K562 (cell line): ENCODE results near the gene ARHGEF6. TPM values are rescaled to one million over a fixed set of nuclear protein-coding genes. Genes with fewer than 3 reads are reported as not detected.
A peak's percentile ranks its signal among the peaks of the same experiment; 100 is the strongest.

Experiments used
- DPF2 ChIP-seq: fragments of 450-650 bp; IDR thresholded peaks from 2 replicates; pipeline ENCODE4 v1.6.1; 2016
- KLF13 ChIP-seq: fragments of 450-650 bp; IDR thresholded peaks from 2 replicates; pipeline ENCODE4 v1.6.1; 2016; ENCODE audit warnings: missing genetic modification characterization, low read depth, mild to moderate bottlenecking, missing compliant biosample characterization, moderate library complexity, borderline replicate concordance
- MECOM ChIP-seq: fragments of 250-450 bp; sonication (Bioruptor Pico); IDR thresholded peaks from 2 replicates; pipeline ENCODE4 v1.8.0; 2022; ENCODE audit warnings: inconsistent platforms
- TBL1XR1 ChIP-seq, 2 experiments: IDR thresholded peaks; 2 replicates each; pipeline ENCODE4 v1.6.1; 2012; ENCODE audit warnings: improper control_type of control experiment in 2 of 2, low read length in 2 of 2, mild to moderate bottlenecking in 1 of 2
- ZNF212 ChIP-seq: fragments of 450-650 bp; formaldehyde crosslinking; IDR thresholded peaks from 2 replicates; pipeline ENCODE4 v1.4.0; 2020; ENCODE audit warnings: mild to moderate bottlenecking
- polyA plus RNA-seq, 8 experiments: library from polyadenylated mRNA; depleted of rRNA in 4 of 8; stranded (reverse) in 5 of 8; unstranded in 3 of 8; fragments of >200 nt; fragmentation: Nextera tagmentation in 2 of 8; fragmentation: Illumina TruSeq in 1 of 8; extraction: Ambion mirVana in 2 of 8; extraction: Trizol in 1 of 8; gene quantifications; 2 replicates each; pipeline versions ENCODE4 v1.2.1 to v1.2.3, GENCODE V29; 2011 to 2014; ENCODE audit warnings: inconsistent platforms in 1 of 8, missing spikeins in 1 of 8
- total RNA-seq, 7 experiments: library from RNA; depleted of rRNA in 6 of 7; stranded (reverse); fragments of >200 nt in 6 of 7; fragmentation: Illumina TruSeq in 2 of 7; extraction: Trizol in 2 of 7; gene quantifications; 2 replicates each; pipeline versions ENCODE4 v1.2.1 to v1.2.3, GENCODE V29; 2011 to 2021; ENCODE audit warnings: low replicate concordance in 1 of 7
- TF ChIP-seq, protein P1 (sequence below): fragments of 250-450 bp; sonication (Bioruptor Pico); IDR thresholded peaks from 2 replicates; pipeline ENCODE4 v1.5.0; 2021; ENCODE audit warnings: mild to moderate bottlenecking, borderline replicate concordance
- TF ChIP-seq, protein P2 (sequence below): sonication (generic); formaldehyde crosslinking; IDR thresholded peaks from 2 replicates; pipeline ENCODE4 v1.8.0; 2022; ENCODE audit warnings: mild to moderate bottlenecking, missing genetic modification reagents
- TF ChIP-seq, protein P3 (sequence below): fragments of 250-450 bp; sonication (Bioruptor Pico); IDR thresholded peaks from 2 replicates; pipeline ENCODE4 v1.5.0; 2021
- TF ChIP-seq, protein P4 (sequence below): sonication (generic); formaldehyde crosslinking; IDR thresholded peaks from 2 replicates; pipeline ENCODE4 v1.5.0; 2020; ENCODE audit warnings: missing genetic modification reagents
- TF ChIP-seq, protein P5 (sequence below): fragments of 450-650 bp; IDR thresholded peaks from 2 replicates; pipeline ENCODE4 v1.6.1; 2018; ENCODE audit not compliant: partially characterized antibody
- TF ChIP-seq, protein P6 (sequence below): fragments of 250-450 bp; sonication (Bioruptor Pico); IDR thresholded peaks from 2 replicates; pipeline ENCODE4 v1.4.0; 2020; ENCODE audit warnings: mild to moderate bottlenecking, moderate library complexity
- TF ChIP-seq, protein P7 (sequence below): fragments of 450-650 bp; IDR thresholded peaks from 2 replicates; pipeline ENCODE4 v1.6.1; 2016; ENCODE audit warnings: low read depth, mild to moderate bottlenecking, moderate library complexity

Gene ARHGEF6
- total and polyA plus RNA-seq, 9 of the 15 experiments (the other 6 are each of a cell fraction or from before 2014, with no cell fraction given) = 2.9 to 22.1 (median 13.3) TPM

DNA sequence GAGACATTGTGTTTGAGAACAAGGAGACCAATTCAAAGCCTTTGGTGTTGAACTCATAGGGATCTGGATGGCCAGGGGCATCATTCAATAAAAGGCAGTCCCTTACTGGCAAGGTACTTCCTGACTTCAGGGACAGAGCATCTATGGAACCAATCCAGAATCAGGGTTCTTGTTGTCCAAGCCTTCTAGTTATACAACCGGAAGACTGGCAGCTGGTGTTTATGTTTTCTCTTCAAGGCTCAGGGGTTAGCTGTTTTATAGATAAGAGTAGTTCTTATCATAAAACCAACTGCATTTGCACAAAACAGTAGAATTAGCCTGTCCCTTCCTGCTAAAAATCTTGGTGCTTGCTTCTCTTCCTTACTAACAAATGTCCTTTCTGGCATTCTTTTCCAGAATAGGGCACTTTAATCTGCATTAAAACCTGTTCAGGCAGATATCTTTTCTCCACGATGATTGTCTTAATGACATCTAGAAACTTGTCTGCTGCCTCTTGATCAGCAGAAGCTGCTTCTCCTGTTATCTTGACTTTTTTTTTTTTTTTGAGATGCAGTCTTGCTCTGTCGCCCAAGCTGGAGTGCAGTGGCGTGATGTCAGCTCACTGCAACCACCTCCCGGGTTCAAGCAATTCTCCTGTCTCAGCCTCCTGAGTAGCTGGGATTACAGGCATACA, 38.4 kb upstream of the ARHGEF6 start (continued):
- TF ChIP-seq, protein P1, sequence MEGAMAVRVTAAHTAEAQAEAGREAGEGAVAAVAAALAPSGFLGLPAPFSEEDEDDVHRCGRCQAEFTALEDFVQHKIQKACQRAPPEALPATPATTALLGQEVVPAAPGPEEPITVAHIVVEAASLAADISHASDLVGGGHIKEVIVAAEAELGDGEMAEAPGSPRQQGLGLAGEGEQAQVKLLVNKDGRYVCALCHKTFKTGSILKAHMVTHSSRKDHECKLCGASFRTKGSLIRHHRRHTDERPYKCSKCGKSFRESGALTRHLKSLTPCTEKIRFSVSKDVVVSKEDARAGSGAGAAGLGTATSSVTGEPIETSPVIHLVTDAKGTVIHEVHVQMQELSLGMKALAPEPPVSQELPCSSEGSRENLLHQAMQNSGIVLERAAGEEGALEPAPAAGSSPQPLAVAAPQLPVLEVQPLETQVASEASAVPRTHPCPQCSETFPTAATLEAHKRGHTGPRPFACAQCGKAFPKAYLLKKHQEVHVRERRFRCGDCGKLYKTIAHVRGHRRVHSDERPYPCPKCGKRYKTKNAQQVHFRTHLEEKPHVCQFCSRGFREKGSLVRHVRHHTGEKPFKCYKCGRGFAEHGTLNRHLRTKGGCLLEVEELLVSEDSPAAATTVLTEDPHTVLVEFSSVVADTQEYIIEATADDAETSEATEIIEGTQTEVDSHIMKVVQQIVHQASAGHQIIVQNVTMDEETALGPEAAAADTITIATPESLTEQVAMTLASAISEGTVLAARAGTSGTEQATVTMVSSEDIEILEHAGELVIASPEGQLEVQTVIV (CRISPR knock-in tag) = no peak
- TF ChIP-seq, protein P2, sequence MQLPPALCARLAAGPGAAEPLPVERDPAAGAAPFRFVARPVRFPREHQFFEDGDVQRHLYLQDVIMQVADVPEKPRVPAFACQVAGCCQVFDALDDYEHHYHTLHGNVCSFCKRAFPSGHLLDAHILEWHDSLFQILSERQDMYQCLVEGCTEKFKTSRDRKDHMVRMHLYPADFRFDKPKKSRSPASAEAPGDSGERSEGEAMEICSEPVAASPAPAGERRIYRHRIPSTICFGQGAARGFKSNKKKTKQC (CRISPR knock-in tag) = no peak
- TF ChIP-seq, protein P3, sequence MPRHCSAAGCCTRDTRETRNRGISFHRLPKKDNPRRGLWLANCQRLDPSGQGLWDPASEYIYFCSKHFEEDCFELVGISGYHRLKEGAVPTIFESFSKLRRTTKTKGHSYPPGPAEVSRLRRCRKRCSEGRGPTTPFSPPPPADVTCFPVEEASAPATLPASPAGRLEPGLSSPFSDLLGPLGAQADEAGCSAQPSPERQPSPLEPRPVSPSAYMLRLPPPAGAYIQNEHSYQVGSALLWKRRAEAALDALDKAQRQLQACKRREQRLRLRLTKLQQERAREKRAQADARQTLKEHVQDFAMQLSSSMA (CRISPR knock-in tag) = no peak
- TF ChIP-seq, protein P4, sequence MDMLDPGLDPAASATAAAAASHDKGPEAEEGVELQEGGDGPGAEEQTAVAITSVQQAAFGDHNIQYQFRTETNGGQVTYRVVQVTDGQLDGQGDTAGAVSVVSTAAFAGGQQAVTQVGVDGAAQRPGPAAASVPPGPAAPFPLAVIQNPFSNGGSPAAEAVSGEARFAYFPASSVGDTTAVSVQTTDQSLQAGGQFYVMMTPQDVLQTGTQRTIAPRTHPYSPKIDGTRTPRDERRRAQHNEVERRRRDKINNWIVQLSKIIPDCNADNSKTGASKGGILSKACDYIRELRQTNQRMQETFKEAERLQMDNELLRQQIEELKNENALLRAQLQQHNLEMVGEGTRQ (CRISPR knock-in tag) = no peak
- no peak for TF ChIP-seq ZNF212 (CRISPR knock-in tag)
- TF ChIP-seq TBL1XR1 (IDR thresholded peaks at IDR 0.05; ENCODE audit: low read length in 2 of 2) = no peak
- no peak for TF ChIP-seq KLF13 (tag)
- TF ChIP-seq MECOM = no peak
- peak; percentile 42; the same call in 1 of the 2 replicates for TF ChIP-seq DPF2
- TF ChIP-seq, protein P5, sequence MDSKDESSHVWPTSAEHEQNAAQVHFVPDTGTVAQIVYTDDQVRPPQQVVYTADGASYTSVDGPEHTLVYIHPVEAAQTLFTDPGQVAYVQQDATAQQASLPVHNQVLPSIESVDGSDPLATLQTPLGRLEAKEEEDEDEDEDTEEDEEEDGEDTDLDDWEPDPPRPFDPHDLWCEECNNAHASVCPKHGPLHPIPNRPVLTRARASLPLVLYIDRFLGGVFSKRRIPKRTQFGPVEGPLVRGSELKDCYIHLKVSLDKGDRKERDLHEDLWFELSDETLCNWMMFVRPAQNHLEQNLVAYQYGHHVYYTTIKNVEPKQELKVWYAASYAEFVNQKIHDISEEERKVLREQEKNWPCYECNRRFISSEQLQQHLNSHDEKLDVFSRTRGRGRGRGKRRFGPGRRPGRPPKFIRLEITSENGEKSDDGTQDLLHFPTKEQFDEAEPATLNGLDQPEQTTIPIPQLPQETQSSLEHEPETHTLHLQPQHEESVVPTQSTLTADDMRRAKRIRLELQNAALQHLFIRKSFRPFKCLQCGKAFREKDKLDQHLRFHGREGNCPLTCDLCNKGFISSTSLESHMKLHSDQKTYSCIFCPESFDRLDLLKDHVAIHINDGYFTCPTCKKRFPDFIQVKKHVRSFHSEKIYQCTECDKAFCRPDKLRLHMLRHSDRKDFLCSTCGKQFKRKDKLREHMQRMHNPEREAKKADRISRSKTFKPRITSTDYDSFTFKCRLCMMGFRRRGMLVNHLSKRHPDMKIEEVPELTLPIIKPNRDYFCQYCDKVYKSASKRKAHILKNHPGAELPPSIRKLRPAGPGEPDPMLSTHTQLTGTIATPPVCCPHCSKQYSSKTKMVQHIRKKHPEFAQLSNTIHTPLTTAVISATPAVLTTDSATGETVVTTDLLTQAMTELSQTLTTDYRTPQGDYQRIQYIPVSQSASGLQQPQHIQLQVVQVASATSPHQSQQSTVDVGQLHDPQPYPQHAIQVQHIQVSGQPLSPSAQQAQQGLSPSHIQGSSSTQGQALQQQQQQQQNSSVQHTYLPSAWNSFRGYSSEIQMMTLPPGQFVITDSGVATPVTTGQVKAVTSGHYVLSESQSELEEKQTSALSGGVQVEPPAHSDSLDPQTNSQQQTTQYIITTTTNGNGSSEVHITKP = no peak
- TF ChIP-seq, protein P6, sequence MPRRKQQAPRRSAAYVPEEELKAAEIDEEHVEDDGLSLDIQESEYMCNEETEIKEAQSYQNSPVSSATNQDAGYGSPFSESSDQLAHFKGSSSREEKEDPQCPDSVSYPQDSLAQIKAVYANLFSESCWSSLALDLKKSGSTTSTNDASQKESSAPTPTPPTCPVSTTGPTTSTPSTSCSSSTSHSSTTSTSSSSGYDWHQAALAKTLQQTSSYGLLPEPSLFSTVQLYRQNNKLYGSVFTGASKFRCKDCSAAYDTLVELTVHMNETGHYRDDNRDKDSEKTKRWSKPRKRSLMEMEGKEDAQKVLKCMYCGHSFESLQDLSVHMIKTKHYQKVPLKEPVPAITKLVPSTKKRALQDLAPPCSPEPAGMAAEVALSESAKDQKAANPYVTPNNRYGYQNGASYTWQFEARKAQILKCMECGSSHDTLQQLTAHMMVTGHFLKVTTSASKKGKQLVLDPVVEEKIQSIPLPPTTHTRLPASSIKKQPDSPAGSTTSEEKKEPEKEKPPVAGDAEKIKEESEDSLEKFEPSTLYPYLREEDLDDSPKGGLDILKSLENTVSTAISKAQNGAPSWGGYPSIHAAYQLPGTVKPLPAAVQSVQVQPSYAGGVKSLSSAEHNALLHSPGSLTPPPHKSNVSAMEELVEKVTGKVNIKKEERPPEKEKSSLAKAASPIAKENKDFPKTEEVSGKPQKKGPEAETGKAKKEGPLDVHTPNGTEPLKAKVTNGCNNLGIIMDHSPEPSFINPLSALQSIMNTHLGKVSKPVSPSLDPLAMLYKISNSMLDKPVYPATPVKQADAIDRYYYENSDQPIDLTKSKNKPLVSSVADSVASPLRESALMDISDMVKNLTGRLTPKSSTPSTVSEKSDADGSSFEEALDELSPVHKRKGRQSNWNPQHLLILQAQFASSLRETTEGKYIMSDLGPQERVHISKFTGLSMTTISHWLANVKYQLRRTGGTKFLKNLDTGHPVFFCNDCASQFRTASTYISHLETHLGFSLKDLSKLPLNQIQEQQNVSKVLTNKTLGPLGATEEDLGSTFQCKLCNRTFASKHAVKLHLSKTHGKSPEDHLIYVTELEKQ (CRISPR knock-in tag) = no peak
- TF ChIP-seq, protein P7, sequence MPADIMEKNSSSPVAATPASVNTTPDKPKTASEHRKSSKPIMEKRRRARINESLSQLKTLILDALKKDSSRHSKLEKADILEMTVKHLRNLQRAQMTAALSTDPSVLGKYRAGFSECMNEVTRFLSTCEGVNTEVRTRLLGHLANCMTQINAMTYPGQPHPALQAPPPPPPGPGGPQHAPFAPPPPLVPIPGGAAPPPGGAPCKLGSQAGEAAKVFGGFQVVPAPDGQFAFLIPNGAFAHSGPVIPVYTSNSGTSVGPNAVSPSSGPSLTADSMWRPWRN = no peak
